Erythroblast (primary cell): ENCODE measurements around the gene CEACAM21.
A peak's percentile ranks its signal among the peaks of the same experiment; 100 is the strongest.

Experiments used
- DNase-seq, 2 experiments: peaks; one replicate each; lab custom pipeline; 2025; lab: John Stamatoyannopoulos, UW
- GATA1 ChIP-seq: IDR thresholded peaks from 2 replicates; pipeline ENCODE4 v1.6.1; 2011; ENCODE audit warnings: low read depth, mild to moderate bottlenecking, control low read depth, low read length, moderate library complexity
- POLR2A ChIP-seq: IDR thresholded peaks from 2 replicates; pipeline ENCODE4 v1.6.1; 2011; ENCODE audit warnings: mild to moderate bottlenecking, low read length

The CEACAM21 gene

DNA sequence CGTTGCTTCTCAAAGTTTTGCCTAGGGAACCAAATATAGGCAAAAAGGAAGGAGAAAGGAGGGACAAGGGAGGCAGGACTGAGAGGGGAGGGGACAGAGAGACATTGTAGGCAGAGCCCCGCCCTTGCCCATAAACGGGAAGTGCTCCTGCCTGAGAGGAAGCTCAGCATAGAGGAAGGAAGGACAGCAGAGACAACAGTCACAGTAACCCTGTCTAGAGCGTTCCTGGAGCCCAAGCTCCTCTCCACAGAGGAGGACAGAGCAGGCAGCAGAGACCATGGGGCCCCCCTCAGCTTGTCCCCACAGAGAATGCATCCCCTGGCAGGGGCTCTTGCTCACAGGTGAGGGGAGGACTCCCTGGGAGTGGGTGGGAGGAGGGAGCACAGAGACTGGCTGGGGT lies at the start of gene CEACAM21:
Gene CEACAM21 (plus strand): TSS at position 169 of the 400 bp plus-strand sequence. CDS start 109 bp downstream, at position 278.
- DNase-seq = no peak
- TF ChIP-seq GATA1 = no peak
- TF ChIP-seq POLR2A = no peak

DNA sequence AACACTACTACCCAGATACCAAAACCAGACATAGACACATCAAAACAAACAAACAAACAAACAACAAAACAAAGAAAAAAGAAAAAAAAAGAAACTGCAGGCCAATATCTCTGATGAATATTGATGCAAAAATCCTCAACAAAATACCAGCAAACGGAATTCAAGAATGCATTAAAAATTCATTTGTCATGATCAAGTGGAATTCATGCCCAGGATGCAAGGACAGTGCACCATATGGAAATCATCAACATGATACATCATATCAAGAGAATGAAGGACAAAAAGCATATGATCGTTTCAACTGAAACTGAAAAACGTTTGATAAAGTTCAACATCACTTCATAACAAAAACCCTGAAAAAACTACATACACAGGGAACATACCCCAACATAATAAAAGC lies 48.9 kb upstream of the CEACAM21 start:
- no peak for TF ChIP-seq POLR2A
- no peak for TF ChIP-seq GATA1
- no peak for DNase-seq

DNA sequence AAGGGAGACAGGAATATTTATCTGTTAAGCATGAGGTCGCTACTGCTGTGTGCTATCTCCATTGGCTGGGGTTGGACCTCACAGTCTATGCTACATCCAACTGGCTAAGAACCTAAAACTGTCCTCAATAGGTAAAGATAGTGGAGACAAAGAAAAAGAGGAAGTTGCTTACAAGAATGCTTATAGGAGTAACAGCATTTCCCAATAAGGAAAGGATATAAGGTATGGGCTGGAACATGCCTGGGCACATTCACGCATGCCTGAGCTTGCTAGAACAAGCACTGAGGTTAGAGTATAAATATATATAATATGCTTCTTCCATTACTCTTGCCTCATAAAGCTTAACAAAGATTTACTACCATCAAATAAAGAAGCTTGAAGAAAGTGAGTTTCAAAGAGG lies 47.9 kb upstream of the CEACAM21 start:
- DNase-seq = no peak

DNA sequence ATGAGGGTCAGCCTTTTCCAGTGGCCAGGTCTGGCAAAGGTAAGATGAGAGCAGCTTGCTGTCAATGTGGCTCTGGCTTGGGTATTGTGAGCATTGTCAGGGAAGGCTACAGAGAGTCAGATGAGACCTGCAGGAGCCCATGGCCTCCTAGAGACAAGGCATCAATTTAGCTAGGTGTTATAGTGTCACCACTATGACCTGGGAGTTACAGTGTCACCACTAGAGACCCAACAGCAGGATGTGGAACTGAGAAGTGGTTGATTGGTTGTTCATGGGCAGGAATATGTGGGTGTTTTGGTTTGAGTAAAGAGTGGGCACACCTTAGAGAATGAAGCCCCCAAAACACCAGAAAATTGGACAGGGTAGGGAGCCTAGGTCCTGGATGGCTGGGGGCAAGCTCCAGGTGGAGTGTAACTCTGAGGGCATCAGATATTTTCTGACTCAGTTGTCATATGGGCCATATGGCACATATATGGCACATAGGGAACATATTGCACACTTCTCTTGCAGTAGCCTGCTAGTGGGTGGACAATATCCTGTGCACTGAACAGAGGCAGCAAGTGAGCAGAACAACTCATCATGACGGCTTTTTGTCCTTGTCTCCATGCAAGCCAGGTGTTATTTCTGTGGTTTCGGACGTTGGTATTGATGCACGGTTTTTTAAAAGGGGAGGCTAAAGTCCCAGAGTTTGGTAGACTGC lies 46.3 kb upstream of the CEACAM21 start:
- DNase-seq = no peak
- no peak for TF ChIP-seq GATA1
- TF ChIP-seq POLR2A = no peak

More for the DNA sequence above, 47.9 kb upstream of the CEACAM21 start:
- TF ChIP-seq GATA1 (no peak), POLR2A (no peak)

DNA sequence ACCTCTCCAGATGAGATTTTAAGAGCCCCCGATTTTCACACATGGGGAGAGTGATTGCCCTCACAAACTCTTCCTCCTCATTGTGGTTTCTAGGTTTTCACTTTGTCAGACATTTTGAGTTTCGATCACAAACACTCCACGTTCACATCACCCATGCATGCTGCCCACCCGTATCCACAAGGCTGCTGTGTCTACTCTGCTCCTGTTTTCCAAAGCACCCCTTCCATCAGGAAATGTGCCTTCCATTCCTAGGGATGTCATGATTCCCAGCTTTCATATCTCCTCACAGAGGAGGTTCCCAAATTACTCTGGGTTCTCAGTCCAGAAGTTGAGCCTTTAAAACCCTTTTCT lies 45.8 kb upstream of the CEACAM21 start:
- TF ChIP-seq POLR2A (no peak), GATA1 (no peak)
- no peak for DNase-seq

DNA sequence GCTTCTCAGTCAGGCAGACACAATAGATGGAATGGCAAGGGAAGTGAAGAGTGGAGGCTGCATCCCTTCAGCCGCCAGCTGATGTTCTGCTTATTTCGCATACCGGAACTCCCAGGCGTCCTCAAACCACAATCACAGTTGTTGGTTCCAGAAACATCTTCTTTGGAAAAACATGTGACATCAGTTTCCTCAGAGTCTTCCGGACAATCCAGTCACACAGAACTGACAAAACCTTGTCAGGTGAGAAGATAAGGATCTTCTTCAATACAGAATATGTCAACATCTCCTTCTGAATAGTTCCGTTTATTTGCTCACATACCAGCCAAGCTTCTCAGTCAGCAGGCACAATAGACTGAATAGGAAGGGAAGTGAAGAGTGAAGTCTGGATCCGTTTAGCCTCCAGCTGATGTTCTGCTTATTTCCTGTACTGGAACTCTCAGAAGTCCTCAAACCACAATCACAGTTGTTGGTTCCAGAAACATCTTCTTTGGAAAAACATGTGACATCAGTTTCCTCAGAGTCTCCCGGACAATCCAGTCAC lies 45.1 kb upstream of the CEACAM21 start:
- DNase-seq = no peak
- TF ChIP-seq POLR2A (no peak), GATA1 (no peak)

DNA sequence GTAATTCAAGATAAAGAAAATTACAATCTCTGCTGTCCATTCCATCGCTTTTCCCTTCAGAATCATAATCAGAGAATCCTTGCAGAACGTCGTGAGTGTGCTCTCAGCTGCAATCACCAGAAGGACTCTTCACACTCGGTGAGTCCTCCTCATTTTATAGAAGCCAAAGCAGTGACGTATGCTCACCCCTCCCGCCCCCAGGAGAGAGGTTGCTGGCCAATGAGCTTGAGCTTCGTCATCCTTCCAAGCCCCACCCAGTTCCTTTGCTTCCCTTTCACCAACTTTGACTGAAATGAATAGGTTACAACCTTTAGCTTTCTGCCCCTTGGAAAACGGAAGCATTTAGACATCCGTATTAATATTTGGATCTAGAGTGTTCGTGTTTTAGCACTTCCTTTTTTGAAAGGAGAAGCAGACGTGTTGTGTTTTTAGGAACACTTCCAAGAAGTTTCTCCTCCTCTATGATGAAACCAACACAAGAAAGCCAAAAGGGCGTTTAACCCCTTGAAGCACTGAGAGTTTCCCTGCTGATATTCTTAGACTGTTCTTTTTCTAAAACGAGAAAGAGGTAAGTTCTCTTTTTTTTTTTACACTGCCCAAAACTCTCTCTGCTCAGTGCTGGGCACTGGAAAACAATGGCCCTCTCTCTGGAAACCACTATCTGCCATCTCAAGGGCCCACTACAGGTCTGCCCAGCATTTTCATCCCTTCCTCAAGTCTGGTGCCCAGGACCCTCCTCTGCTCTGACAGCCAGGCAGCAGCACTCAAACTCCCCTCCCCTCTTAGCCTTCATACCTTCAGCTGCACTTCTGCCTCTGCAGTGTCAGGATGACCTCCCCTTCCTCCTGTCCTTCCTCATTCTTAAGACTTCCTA lies 44.3 kb upstream of the CEACAM21 start:
- TF ChIP-seq POLR2A (peak; percentile 65), GATA1 (no peak)
- DNase-seq = peak; percentile 35 to 66

DNA sequence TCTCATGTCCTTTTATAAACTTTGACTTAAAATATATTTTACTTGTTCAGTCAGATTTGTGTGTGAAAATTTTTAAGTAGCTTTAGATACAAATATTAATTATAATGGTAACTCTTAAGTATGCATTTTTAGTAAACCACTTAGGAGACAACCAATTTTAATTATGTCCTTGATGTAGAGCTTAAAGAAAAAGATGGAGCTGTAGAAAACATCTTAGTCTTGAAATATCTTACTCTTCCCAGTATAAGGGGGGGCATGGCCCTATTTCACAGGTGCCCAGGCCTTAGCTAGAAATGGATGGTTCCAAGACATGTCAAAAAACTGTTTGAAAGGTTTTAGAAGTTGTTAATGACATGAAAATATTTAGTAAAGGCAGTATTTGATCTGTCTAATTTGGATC lies 43.4 kb upstream of the CEACAM21 start:
- DNase-seq = no peak
- TF ChIP-seq GATA1 (no peak), POLR2A (no peak)

DNA sequence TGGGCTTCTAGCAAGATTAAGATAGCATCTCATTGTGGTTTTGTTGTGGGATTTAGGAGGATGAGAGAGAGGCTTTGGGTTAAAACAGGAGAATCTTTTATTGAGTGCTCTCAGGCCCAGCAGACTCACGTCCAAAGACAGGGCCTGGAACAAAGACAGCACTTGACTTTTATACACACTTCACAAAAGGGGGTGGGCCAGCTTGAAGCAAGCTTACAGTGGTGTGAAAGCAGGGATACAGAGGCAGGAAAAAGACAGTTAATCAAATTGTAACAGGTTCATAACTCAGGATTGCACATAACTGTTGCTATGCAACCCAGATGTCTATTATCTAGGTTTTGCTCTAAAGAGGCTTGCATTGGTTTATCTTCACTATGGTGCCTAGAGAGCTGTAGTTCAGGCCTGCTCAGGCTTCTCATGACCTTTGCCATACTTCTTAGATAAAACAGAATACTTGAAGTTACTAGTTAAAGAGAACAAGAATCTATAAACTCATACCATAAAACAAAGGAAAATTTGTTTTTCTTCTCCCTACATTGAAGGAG lies 42.2 kb upstream of the CEACAM21 start:
- TF ChIP-seq GATA1 = no peak
- no peak for TF ChIP-seq POLR2A
- DNase-seq = no peak

DNA sequence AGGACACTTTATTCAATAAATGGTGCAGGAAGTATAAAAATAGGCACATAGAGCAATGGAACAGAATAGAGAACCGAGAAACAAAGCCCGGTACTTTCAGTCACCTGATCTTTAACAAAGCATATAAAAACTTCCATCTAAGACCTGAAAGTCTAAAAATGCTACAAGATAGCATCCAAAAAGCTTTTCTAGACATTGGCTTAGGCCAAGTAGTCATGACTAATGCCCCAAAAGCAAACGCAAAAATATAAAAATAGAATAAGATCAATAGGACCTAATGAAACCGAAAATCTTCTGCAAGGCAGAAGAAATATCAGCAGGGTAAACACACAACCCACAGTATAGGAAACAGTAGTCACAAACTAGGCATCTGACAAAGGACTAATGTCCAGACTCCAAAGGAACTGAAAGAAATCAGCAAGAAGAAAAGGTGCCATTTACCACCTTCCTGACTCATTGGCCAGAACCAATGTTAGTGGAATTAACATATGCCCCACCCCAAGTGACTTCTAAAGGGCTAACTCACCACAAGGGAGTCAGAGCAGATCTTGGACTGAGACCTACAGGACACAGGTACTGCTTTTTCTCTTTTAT lies 40.8 kb upstream of the CEACAM21 start:
- TF ChIP-seq POLR2A (no peak), GATA1 (no peak)
- no peak for DNase-seq

DNA sequence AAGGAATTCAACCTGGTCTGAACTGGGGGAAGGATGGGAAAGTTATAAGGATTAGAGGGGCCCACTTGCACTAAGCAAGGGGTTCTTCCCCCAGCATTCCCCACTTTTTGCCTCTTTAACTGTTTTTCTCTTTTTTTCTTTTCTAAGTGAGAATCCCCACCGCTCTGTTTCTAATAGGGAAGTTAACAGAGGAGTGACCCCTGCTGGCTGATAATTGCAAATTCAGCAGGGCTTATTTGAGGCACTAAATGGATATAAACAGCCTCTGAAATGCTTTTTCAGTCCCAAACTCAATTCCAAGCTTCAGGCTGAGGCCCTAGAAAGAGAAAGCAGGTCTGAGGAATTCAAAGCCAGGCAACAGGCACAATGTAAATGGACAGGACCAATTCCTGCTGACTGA lies 38.2 kb upstream of the CEACAM21 start:
- TF ChIP-seq POLR2A (no peak), GATA1 (no peak)
- DNase-seq = peak; percentile 15 to 47

DNA sequence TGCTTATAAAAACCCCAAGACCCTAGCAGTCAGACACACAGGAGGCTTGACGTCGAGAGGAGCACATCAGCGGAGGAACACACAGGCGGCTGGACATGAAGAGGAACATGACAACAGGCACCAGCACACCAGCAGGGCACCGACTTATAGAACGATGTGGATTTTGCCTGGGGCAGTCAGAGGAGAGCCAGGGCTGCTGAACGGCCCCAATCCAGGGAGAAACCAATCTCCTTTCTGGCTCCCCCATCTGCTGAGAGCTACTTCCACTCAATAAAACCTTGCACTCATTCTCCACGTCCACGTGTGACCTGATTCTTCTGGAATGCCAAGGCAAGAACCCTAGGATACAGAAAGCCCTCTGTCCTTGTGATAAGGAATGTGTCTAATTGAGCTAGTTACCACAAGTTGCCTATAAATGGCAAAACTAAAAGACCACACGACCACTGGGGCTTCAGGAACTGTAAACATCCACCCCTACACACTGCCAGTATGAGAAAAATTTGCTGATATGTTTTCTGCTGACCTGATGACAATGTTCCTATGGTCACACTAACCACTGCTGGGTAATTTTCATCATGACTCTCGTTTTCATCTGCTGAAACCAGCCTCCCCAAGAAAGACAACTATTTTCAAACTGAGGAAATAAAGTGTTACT lies 35.8 kb upstream of the CEACAM21 start:
- TF ChIP-seq POLR2A = no peak
- TF ChIP-seq GATA1 = no peak
- DNase-seq = no peak

DNA sequence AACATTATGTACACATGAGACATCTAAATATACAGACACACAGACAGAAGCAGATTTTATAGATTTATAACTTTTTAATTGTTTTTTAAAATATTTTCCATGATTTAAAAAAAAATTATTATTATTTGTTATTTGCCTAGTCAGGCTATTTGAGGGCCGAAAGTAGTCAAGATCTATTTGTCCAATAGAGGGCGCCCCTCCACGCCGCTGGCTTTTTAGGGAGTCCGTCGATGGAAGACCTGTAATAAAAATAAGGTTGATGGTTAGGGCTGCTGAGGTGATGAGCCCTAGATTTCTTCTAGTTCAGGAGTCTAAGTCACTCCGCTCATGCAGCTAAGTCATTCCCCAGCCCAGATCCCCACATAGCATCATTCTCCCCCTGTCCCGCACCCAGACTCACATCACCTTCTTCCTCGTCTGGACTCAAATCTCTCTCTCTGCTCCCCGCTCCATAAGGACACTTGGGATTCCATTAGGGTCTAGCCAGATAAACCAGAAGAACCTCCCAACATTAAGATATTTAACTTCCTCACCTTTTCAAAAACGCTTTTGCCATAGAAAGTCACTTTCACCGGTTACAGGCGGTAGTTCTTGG lies 33.9 kb upstream of the CEACAM21 start:
- peak; percentile 53 to 75 for DNase-seq
- TF ChIP-seq POLR2A (no peak), GATA1 (no peak)
